MM.1S (cell line): ENCODE data around the gene PAX8.

Source experiments
- DNase-seq: peaks from one replicate; pipeline ENCODE4 v3.0.0-alpha.2; 2015
- H2AFZ ChIP-seq: fragments of 300-600 bp; sonication (generic); 2 replicates; pipeline ENCODE4 v1.6.0; 2016; ENCODE audit warnings: antibody characterized with exemption, low read length
- H3F3A ChIP-seq: fragments of 300-600 bp; sonication (generic); 2 replicates; pipeline ENCODE4 v1.6.1; 2016; ENCODE audit warnings: mild to moderate bottlenecking, antibody characterized with exemption, low read length, moderate library complexity, mixed read lengths; ENCODE audit not compliant: insufficient read depth
- H3K27ac ChIP-seq: fragments of 300-600 bp; sonication (generic); 2 replicates; pipeline ENCODE4 v1.5.1; 2016; ENCODE audit warnings: mild to moderate bottlenecking, low read length
- H3K27me3 ChIP-seq: fragments of 300-600 bp; sonication (generic); replicated peaks from 2 replicates; pipeline ENCODE4 v1.6.0; 2016; ENCODE audit warnings: low read length; ENCODE audit not compliant: insufficient read depth
- H3K36me3 ChIP-seq: fragments of 300-600 bp; sonication (generic); replicated peaks from 2 replicates; pipeline ENCODE4 v1.6.1; 2016; ENCODE audit warnings: mild to moderate bottlenecking, low read length, mixed read lengths; ENCODE audit not compliant: insufficient read depth
- H3K4me1 ChIP-seq: fragments of 300-600 bp; sonication (generic); 2 replicates; pipeline ENCODE4 v1.6.1; 2016; ENCODE audit warnings: low read length, mixed read lengths
- H3K4me2 ChIP-seq: fragments of 300-600 bp; sonication (generic); 2 replicates; pipeline ENCODE4 v1.6.0; 2016; ENCODE audit warnings: low read depth, low read length
- H3K4me3 ChIP-seq: fragments of 300-600 bp; sonication (generic); 2 replicates; pipeline ENCODE4 v1.5.1; 2016; ENCODE audit warnings: low read length, mixed read lengths
- H3K79me2 ChIP-seq: fragments of 300-600 bp; sonication (generic); 2 replicates; pipeline ENCODE4 v1.6.1; 2016; ENCODE audit warnings: mixed run types, low read length, mixed read lengths
- H3K9ac ChIP-seq: fragments of 300-600 bp; sonication (generic); 2 replicates; pipeline ENCODE4 v1.6.1; 2016; ENCODE audit warnings: low read length, mixed read lengths
- H3K9me2 ChIP-seq: fragments of 300-600 bp; sonication (generic); replicated peaks from 2 replicates; pipeline ENCODE4 v1.6.1; 2016; ENCODE audit warnings: mild to moderate bottlenecking, low read length, mixed read lengths; ENCODE audit not compliant: insufficient read depth
- H3K9me3 ChIP-seq: fragments of 300-600 bp; sonication (generic); replicated peaks from 2 replicates; pipeline ENCODE4 v1.6.1; 2016; ENCODE audit warnings: mild to moderate bottlenecking, low read length, mixed read lengths; ENCODE audit not compliant: insufficient read depth
- H4K20me1 ChIP-seq: fragments of 300-600 bp; sonication (generic); 2 replicates; pipeline ENCODE4 v1.6.1; 2016; ENCODE audit warnings: mild to moderate bottlenecking, low read length, moderate library complexity, mixed read lengths; ENCODE audit not compliant: insufficient read depth
- CTCF ChIP-seq: fragments of 300-600 bp; sonication (generic); IDR thresholded peaks from 2 replicates; pipeline ENCODE4 v1.5.1; 2016; ENCODE audit warnings: antibody characterized with exemption, low read length, mixed read lengths
- EZH2 ChIP-seq: fragments of 300-600 bp; sonication (generic); optimal IDR thresholded peaks from 2 replicates; pipeline ENCODE3; 2017; ENCODE audit warnings: low read depth, mild to moderate bottlenecking, antibody characterized with exemption, low read length, mixed read lengths
- EZH2phosphoT487 ChIP-seq: fragments of 300-600 bp; sonication (generic); IDR thresholded peaks from 2 replicates; pipeline ENCODE4 v1.6.1; 2018; ENCODE audit warnings: antibody characterized with exemption, low read length

The PAX8 gene

GRCh38 chr2:113214141-113214540 lies 64.6 kb downstream of the PAX8 start:
- Histone ChIP-seq H3K4me1 (no peaks in the 10 kb centered on the region), H3K9me3 (no peaks in the 10 kb centered on the region), H3K4me2 (no peak overlapping the region), H3K27ac (no peak overlapping the region), H3K36me3 (no peaks in the 10 kb centered on the region), H4K20me1 (no peaks in the 10 kb centered on the region), H3K4me3 (no peak overlapping the region), H3K27me3 (no peaks in the 10 kb centered on the region), H2AFZ (no peak overlapping the region), H3F3A (no peaks in the 10 kb centered on the region), H3K9ac (no peak overlapping the region), H3K9me2 (no peaks in the 10 kb centered on the region), H3K79me2 (no peaks in the 10 kb centered on the region)
- no peak for TF ChIP-seq EZH2phosphoT487
- no peak for TF ChIP-seq CTCF
- TF ChIP-seq EZH2: no peak
- no peak for DNase-seq

GRCh38 chr2:113213061-113213930 lies 65.4 kb downstream of the PAX8 start:
- Histone ChIP-seq H3K79me2 (no peaks in the 10 kb centered on the region), H3K36me3 (no peaks in the 10 kb centered on the region), H3K4me3 (no peak overlapping the region), H3K4me2 (no peak overlapping the region), H3K9me3 (no peaks in the 10 kb centered on the region), H3K4me1 (no peaks in the 10 kb centered on the region), H4K20me1 (no peaks in the 10 kb centered on the region), H3K9ac (no peak overlapping the region), H3K27me3 (no peaks in the 10 kb centered on the region), H3K9me2 (no peaks in the 10 kb centered on the region), H2AFZ (no peak overlapping the region), H3K27ac (no peak overlapping the region), H3F3A (no peaks in the 10 kb centered on the region)
- no peak for DNase-seq
- no peak for TF ChIP-seq EZH2
- no peak for TF ChIP-seq EZH2phosphoT487
- no peak for TF ChIP-seq CTCF

GRCh38 chr2:113212245-113213060 lies 66.3 kb downstream of the PAX8 start:
- Histone ChIP-seq H3K9ac (no peak overlapping the region), H3K27ac (no peak overlapping the region), H3K9me2 (no peaks in the 10 kb centered on the region), H3K4me1 (no peaks in the 10 kb centered on the region), H3K36me3 (no peaks in the 10 kb centered on the region), H3F3A (no peaks in the 10 kb centered on the region), H3K4me2 (no peak overlapping the region), H3K79me2 (no peaks in the 10 kb centered on the region), H3K9me3 (no peaks in the 10 kb centered on the region), H3K27me3 (no peaks in the 10 kb centered on the region), H4K20me1 (no peaks in the 10 kb centered on the region), H2AFZ (no peak overlapping the region), H3K4me3 (no peak overlapping the region)
- no peak for TF ChIP-seq CTCF
- TF ChIP-seq EZH2phosphoT487: no peak
- TF ChIP-seq EZH2: no peak
- DNase-seq: no peak
